ENCODE data around the gene TNFAIP6.
"Not testable (repeated sequence)": the region's sequence is repeated elsewhere in the genome, so short reads cannot be mapped to it uniquely, and the experiment has no call there.

Gene TNFAIP6

GRCh38 chr2:151357359-151357758, at the start of gene TNFAIP6:
Gene TNFAIP6 (plus strand): TSS chr2:151357592. CDS start chr2:151357667, 75 bp downstream.
- no peak within 1 kb of the TSS for H3K4me3 Mint-ChIP-seq
- no peak within 1 kb of the TSS for H3K27ac Mint-ChIP-seq
- H3K27me3 Mint-ChIP-seq (ENCODE audit: low read depth) = peaks cover 17% of the 10 kb centered on the region
- no peaks in the 10 kb centered on the region for H3K9me3 Mint-ChIP-seq
- H3K4me1 Mint-ChIP-seq (ENCODE audit: low read depth) = no peaks in the 10 kb centered on the region
- H3K36me3 Mint-ChIP-seq (ENCODE audit: low read depth) = no peaks in the 10 kb centered on the region

- not testable (repeated sequence) for H3K27me3 Mint-ChIP-seq (ENCODE audit: low read depth); H3K9me3 Mint-ChIP-seq; H3K4me1 Mint-ChIP-seq (ENCODE audit: low read depth); H3K27ac Mint-ChIP-seq; H3K4me3 Mint-ChIP-seq; H3K36me3 Mint-ChIP-seq (ENCODE audit: low read depth)
These were observed 47.1 kb upstream of the TNFAIP6 start for GRCh38 chr2:151310313-151310712.

- H3K4me3 Mint-ChIP-seq; H3K36me3 Mint-ChIP-seq (ENCODE audit: low read depth); H3K9me3 Mint-ChIP-seq; H3K27ac Mint-ChIP-seq; H3K27me3 Mint-ChIP-seq (ENCODE audit: low read depth); H3K4me1 Mint-ChIP-seq (ENCODE audit: low read depth): not testable (repeated sequence)
These were observed 45.0 kb upstream of the TNFAIP6 start for GRCh38 chr2:151312440-151312839.

GRCh38 chr2:151315381-151315903, 42.0 kb upstream of the TNFAIP6 start:
- no peaks in the 10 kb centered on the region for H3K27me3 Mint-ChIP-seq (ENCODE audit: low read depth)
- no peak overlapping the region for H3K4me3 Mint-ChIP-seq
- H3K36me3 Mint-ChIP-seq (ENCODE audit: low read depth) = peaks cover 5% of the 10 kb centered on the region
- peaks cover 11% of the 10 kb centered on the region for H3K9me3 Mint-ChIP-seq
- peaks cover 18% of the 10 kb centered on the region for H3K4me1 Mint-ChIP-seq (ENCODE audit: low read depth)
- H3K27ac Mint-ChIP-seq = no peak overlapping the region

- Mint-ChIP-seq H3K27ac (no peak overlapping the region), H3K4me1 (ENCODE audit: low read depth) (no peaks in the 10 kb centered on the region), H3K9me3 (peaks cover 2% of the 10 kb centered on the region), H3K36me3 (ENCODE audit: low read depth) (no peaks in the 10 kb centered on the region), H3K4me3 (no peak overlapping the region), H3K27me3 (ENCODE audit: low read depth) (peaks cover 20% of the 10 kb centered on the region)
These were observed 31.8 kb upstream of the TNFAIP6 start for GRCh38 chr2:151325581-151326095.

- Mint-ChIP-seq H3K9me3 (no peaks in the 10 kb centered on the region), H3K27ac (no peak overlapping the region), H3K4me1 (ENCODE audit: low read depth) (no peaks in the 10 kb centered on the region), H3K27me3 (ENCODE audit: low read depth) (peaks cover 27% of the 10 kb centered on the region), H3K4me3 (no peak overlapping the region), H3K36me3 (ENCODE audit: low read depth) (no peaks in the 10 kb centered on the region)
These were observed 30.8 kb upstream of the TNFAIP6 start for GRCh38 chr2:151326554-151326953.

GRCh38 chr2:151329998-151330397, 27.4 kb upstream of the TNFAIP6 start:
- H3K36me3 Mint-ChIP-seq (ENCODE audit: low read depth) = no peaks in the 10 kb centered on the region
- no peak overlapping the region for H3K4me3 Mint-ChIP-seq
- H3K27ac Mint-ChIP-seq = no peak overlapping the region
- no peaks in the 10 kb centered on the region for H3K9me3 Mint-ChIP-seq
- no peaks in the 10 kb centered on the region for H3K4me1 Mint-ChIP-seq (ENCODE audit: low read depth)
- peaks cover 27% of the 10 kb centered on the region for H3K27me3 Mint-ChIP-seq (ENCODE audit: low read depth)

GRCh38 chr2:151333083-151333482, 24.3 kb upstream of the TNFAIP6 start:
- no peak overlapping the region for H3K27ac Mint-ChIP-seq
- H3K4me3 Mint-ChIP-seq = no peak overlapping the region
- H3K4me1 Mint-ChIP-seq (ENCODE audit: low read depth) = peaks cover 6% of the 10 kb centered on the region
- peaks cover 44% of the 10 kb centered on the region for H3K27me3 Mint-ChIP-seq (ENCODE audit: low read depth)
- H3K36me3 Mint-ChIP-seq (ENCODE audit: low read depth) = no peaks in the 10 kb centered on the region
- H3K9me3 Mint-ChIP-seq = no peaks in the 10 kb centered on the region

- Mint-ChIP-seq H3K4me3 (no peak overlapping the region), H3K27me3 (ENCODE audit: low read depth) (peaks cover 42% of the 10 kb centered on the region), H3K4me1 (ENCODE audit: low read depth) (peaks cover 6% of the 10 kb centered on the region), H3K9me3 (no peaks in the 10 kb centered on the region), H3K36me3 (ENCODE audit: low read depth) (no peaks in the 10 kb centered on the region), H3K27ac (no peak overlapping the region)
These were observed 23.1 kb upstream of the TNFAIP6 start for GRCh38 chr2:151334082-151334815.

- Mint-ChIP-seq H3K27me3 (ENCODE audit: low read depth) (peaks cover 19% of the 10 kb centered on the region), H3K9me3 (peaks cover 4% of the 10 kb centered on the region), H3K4me1 (ENCODE audit: low read depth) (peaks cover 6% of the 10 kb centered on the region), H3K36me3 (ENCODE audit: low read depth) (no peaks in the 10 kb centered on the region), H3K4me3 (no peak overlapping the region), H3K27ac (no peak overlapping the region)
These were observed 20.5 kb upstream of the TNFAIP6 start for GRCh38 chr2:151336863-151337371.

GRCh38 chr2:151337643-151338042, 19.7 kb upstream of the TNFAIP6 start:
- peaks cover 18% of the 10 kb centered on the region for H3K27me3 Mint-ChIP-seq (ENCODE audit: low read depth)

GRCh38 chr2:151338115-151338514, 19.3 kb upstream of the TNFAIP6 start:
- Mint-ChIP-seq H3K27me3 (ENCODE audit: low read depth) (peaks cover 18% of the 10 kb centered on the region), H3K27ac (no peak overlapping the region), H3K36me3 (ENCODE audit: low read depth) (no peaks in the 10 kb centered on the region), H3K4me1 (ENCODE audit: low read depth) (peaks cover 6% of the 10 kb centered on the region), H3K9me3 (peaks cover 4% of the 10 kb centered on the region), H3K4me3 (no peak overlapping the region)

More at GRCh38 chr2:151337643-151338042, 19.7 kb upstream of the TNFAIP6 start:
- H3K4me3 Mint-ChIP-seq = no peak overlapping the region
- H3K4me1 Mint-ChIP-seq (ENCODE audit: low read depth) = peaks cover 6% of the 10 kb centered on the region
- H3K36me3 Mint-ChIP-seq (ENCODE audit: low read depth) = no peaks in the 10 kb centered on the region
- H3K27ac Mint-ChIP-seq = no peak overlapping the region
- H3K9me3 Mint-ChIP-seq = peaks cover 4% of the 10 kb centered on the region

- no peaks in the 10 kb centered on the region for H3K4me1 Mint-ChIP-seq (ENCODE audit: low read depth)
- H3K9me3 Mint-ChIP-seq = peaks cover 4% of the 10 kb centered on the region
- H3K4me3 Mint-ChIP-seq = no peak overlapping the region
- H3K27ac Mint-ChIP-seq = no peak overlapping the region
- H3K36me3 Mint-ChIP-seq (ENCODE audit: low read depth) = no peaks in the 10 kb centered on the region
- H3K27me3 Mint-ChIP-seq (ENCODE audit: low read depth) = peaks cover under 1% of the 10 kb centered on the region
These were observed 14.3 kb upstream of the TNFAIP6 start for GRCh38 chr2:151343073-151343472.

GRCh38 chr2:151344191-151344590, 13.2 kb upstream of the TNFAIP6 start:
- not testable (repeated sequence) for H3K27ac Mint-ChIP-seq; H3K4me1 Mint-ChIP-seq (ENCODE audit: low read depth); H3K9me3 Mint-ChIP-seq; H3K36me3 Mint-ChIP-seq (ENCODE audit: low read depth); H3K27me3 Mint-ChIP-seq (ENCODE audit: low read depth); H3K4me3 Mint-ChIP-seq

GRCh38 chr2:151344906-151345305, 12.5 kb upstream of the TNFAIP6 start:
- no peak overlapping the region for H3K4me3 Mint-ChIP-seq
- H3K36me3 Mint-ChIP-seq (ENCODE audit: low read depth) = no peaks in the 10 kb centered on the region
- peaks cover 4% of the 10 kb centered on the region for H3K9me3 Mint-ChIP-seq
- H3K27ac Mint-ChIP-seq = no peak overlapping the region
- H3K27me3 Mint-ChIP-seq (ENCODE audit: low read depth) = no peaks in the 10 kb centered on the region
- H3K4me1 Mint-ChIP-seq (ENCODE audit: low read depth) = no peaks in the 10 kb centered on the region

All from T-helper 1 cell treated with Interleukin-12 subunit alpha and Interleukin-12 subunit beta and Interleukin-4 antibody, amounts not matched to agents 30 μg/mL and 1 μg/mL, for 36 hours (primary cell).